T-cell (primary cell): ENCODE data around the gene APMAP. TPM values are rescaled to one million over a fixed set of nuclear protein-coding genes. Genes with fewer than 3 reads are reported as not detected.

Experiments
- ATAC-seq, 4 experiments: fragments of 200-7000 bp in 3 of 4; fragments of 150-1000 bp in 1 of 4; cut with Tn5 transposase; replicated peaks in 1 of 4; 1 replicate in 3 of 4; 2 replicates in 1 of 4; pipeline ENCODE4 v1.10.0; 2021; ENCODE audit warnings: moderate library complexity in 3 of 4, mild to moderate bottlenecking in 2 of 4, moderate number of reproducible peaks in 1 of 4
- CTCF ChIA-PET, 2 donors: fragments of 300-600 bp; sonication (Branson Sonifier 250); formaldehyde crosslinking; loops; one replicate each; lab custom pipeline; 2022; ENCODE audit warnings: antibody characterized with exemption in 2 of 2; lab: Charles Lee
- POLR2A ChIA-PET, 2 donors: fragments of 300-600 bp; sonication (Branson Sonifier 250); formaldehyde crosslinking; loops; one replicate each; lab custom pipeline; 2022; ENCODE audit warnings: antibody characterized with exemption in 2 of 2; lab: Charles Lee
- DNase-seq, 35 experiments: peaks; one replicate each; pipeline versions ENCODE4 v3.0.0 to v3.0.0-alpha.2; 2013 to 2023
- H3K27ac ChIP-seq: one replicate; pipeline ENCODE4 v1.5.1; 2013; ENCODE audit warnings: low read length
- H3K27me3 ChIP-seq, 2 experiments: replicated peaks in 1 of 2; 1 replicate in 1 of 2; 2 replicates in 1 of 2; pipeline versions ENCODE4 v1.6.1 to v1.7.0; 2013; ENCODE audit warnings: low read length in 1 of 2, mixed read lengths in 1 of 2; ENCODE audit not compliant: control insufficient read depth in 2 of 2, insufficient read depth in 2 of 2; ENCODE audit errors: extremely low read depth in 1 of 2
- H3K36me3 ChIP-seq, 2 donors: 1 replicate in 1 of 2; 2 replicates in 1 of 2; pipeline versions ENCODE4 v1.6.1 to v1.7.0; 2013; ENCODE audit warnings: low read length in 1 of 2; ENCODE audit not compliant: control insufficient read depth in 2 of 2, insufficient read depth in 1 of 2; ENCODE audit errors: extremely low read depth in 1 of 2
- H3K4me1 ChIP-seq, 2 experiments: 1 replicate in 1 of 2; 2 replicates in 1 of 2; pipeline versions ENCODE4 v1.6.1 to v1.7.0; 2013; ENCODE audit warnings: low read length in 2 of 2, mixed read lengths in 1 of 2; ENCODE audit not compliant: insufficient read depth in 2 of 2, control insufficient read depth in 1 of 2; ENCODE audit errors: extremely low read depth in 1 of 2
- H3K4me3 ChIP-seq, 2 donors: 1 replicate in 1 of 2; 2 replicates in 1 of 2; pipeline versions ENCODE4 v1.5.1 to v1.7.0; 2013; ENCODE audit warnings: mild to moderate bottlenecking in 2 of 2, low read length in 1 of 2, moderate library complexity in 1 of 2; ENCODE audit not compliant: control insufficient read depth in 1 of 2; ENCODE audit errors: extremely low read depth in 1 of 2
- H3K9me3 ChIP-seq: 2 replicates; pipeline ENCODE4 v1.7.0; 2013
- H3K27ac Mint-ChIP-seq, 2 donors: one replicate each; pipeline ENCODE4 v1.8.0; 2020 to 2021; ENCODE audit warnings: mild to moderate bottlenecking in 2 of 2, mixed read lengths in 2 of 2
- H3K27me3 Mint-ChIP-seq, 2 donors: one replicate each; pipeline ENCODE4 v1.8.0; 2021 to 2022; ENCODE audit warnings: mixed read lengths in 2 of 2
- H3K36me3 Mint-ChIP-seq: one replicate; pipeline ENCODE4 v1.8.0; 2021; ENCODE audit warnings: mixed read lengths
- H3K4me1 Mint-ChIP-seq, 3 donors: one replicate each; pipeline ENCODE4 v1.8.0; 2020 to 2022; ENCODE audit warnings: mixed read lengths in 3 of 3, mild to moderate bottlenecking in 1 of 3
- H3K4me3 Mint-ChIP-seq, 3 donors: one replicate each; pipeline ENCODE4 v1.8.0; 2020 to 2022; ENCODE audit warnings: mild to moderate bottlenecking in 3 of 3, mixed read lengths in 3 of 3, moderate library complexity in 3 of 3
- H3K9me3 Mint-ChIP-seq, 3 donors: one replicate each; pipeline ENCODE4 v1.8.0; 2020 to 2022; ENCODE audit warnings: mixed read lengths in 3 of 3
- WGBS: methylation state at CpG from one replicate; pipeline ENCODE4 v1.1.5; 2013; ENCODE audit warnings: missing lambda C conversion rate; ENCODE audit not compliant: insufficient coverage; 5-methylcytosine and 5-hydroxymethylcytosine counted together
- total RNA-seq, 35 experiments: library from RNA in 6 of 35; stranded (reverse) in 6 of 35; fragments of 120-200 nt in 1 of 35; gene quantifications; one replicate each; pipeline versions ENCODE4 v1.2.1 to v1.2.4 and lab custom pipeline; 2013 to 2026

The APMAP gene
- total RNA-seq, 5 donors from 2014 or later (not counting 1 experiment from before 2014, with no cell fraction given), result 32.2 to 53.0 (median 49.8) TPM

DNA sequence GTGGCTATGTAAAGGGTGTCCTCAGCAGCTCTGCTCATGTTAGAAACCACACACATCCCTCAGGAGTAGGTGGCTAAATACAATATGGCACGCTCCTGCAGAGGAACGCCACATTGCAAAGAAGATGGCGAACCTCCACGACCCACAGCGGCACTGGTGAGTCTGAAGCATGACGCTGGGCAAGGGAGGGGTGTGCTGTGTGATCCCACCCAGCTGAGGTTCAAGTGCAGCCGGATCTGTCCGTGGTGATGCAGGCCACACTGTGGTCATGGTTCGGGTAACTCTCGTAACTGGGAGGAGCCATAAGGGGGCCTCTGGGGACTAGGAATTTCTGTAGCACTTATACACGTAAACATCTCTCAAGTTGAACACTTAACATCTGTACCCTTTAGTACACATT, 23.4 kb upstream of the APMAP start:
- Histone ChIP-seq H3K4me1 (no peaks in the 10 kb centered on the region), H3K36me3 (peaks cover 5 to 78% of the 10 kb centered on the region in 2 donors), H3K9me3 (no peaks in the 10 kb centered on the region), H3K27me3 (no peaks in the 10 kb centered on the region), H3K27ac (no peak overlapping the region), H3K4me3 (no peak overlapping the region)
- Mint-ChIP-seq H3K27me3 (no peaks in the 10 kb centered on the region), H3K27ac (no peak overlapping the region), H3K4me3 (no peak overlapping the region), H3K36me3 (peaks cover 57% of the 10 kb centered on the region), H3K9me3 (no peaks in the 10 kb centered on the region), H3K4me1 (no peaks in the 10 kb centered on the region)
- ChIA-PET POLR2A (no interaction called here), CTCF (no interaction called here)
- WGBS, result 93% methylated on average over 7 of the region's 11 CpGs
- ATAC-seq, result no peak
- peak in 1 of 35 experiments; percentile 18 for DNase-seq

DNA sequence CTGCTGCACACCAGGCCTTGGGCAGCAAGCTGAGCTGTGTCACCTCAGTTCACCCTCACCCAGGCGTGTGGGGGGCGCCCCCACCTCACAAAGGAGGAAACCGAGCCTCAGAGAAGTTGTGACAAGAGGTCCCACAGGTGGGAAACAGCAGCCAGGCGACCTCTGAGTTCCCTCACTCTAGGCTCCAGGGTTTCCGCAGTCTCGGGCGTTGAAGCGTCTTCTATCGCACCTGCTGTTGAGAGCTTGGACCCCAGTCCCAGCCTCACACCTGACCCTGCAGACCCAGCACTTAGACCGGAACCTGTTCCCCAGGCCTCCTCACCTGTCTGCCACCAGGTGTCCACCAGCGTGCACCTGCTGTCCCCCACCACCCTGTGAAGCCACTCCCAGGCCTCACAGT, 22.3 kb upstream of the APMAP start:
- Mint-ChIP-seq H3K4me3 (no peak overlapping the region), H3K9me3 (no peaks in the 10 kb centered on the region), H3K27me3 (no peaks in the 10 kb centered on the region), H3K36me3 (peaks cover 60% of the 10 kb centered on the region), H3K27ac (no peak overlapping the region), H3K4me1 (no peaks in the 10 kb centered on the region)
- POLR2A ChIA-PET, result no interaction called here
- Histone ChIP-seq H3K27ac (no peak overlapping the region), H3K36me3 (peaks cover 3 to 78% of the 10 kb centered on the region in 2 donors), H3K27me3 (no peaks in the 10 kb centered on the region), H3K4me1 (no peaks in the 10 kb centered on the region), H3K4me3 (no peak overlapping the region), H3K9me3 (no peaks in the 10 kb centered on the region)
- 93% methylated on average over 11 of the region's 11 CpGs for WGBS
- DNase-seq, result peak in 1 of 35 experiments; percentile 4
- CTCF ChIA-PET, result no interaction called here
- no peak for ATAC-seq

DNA sequence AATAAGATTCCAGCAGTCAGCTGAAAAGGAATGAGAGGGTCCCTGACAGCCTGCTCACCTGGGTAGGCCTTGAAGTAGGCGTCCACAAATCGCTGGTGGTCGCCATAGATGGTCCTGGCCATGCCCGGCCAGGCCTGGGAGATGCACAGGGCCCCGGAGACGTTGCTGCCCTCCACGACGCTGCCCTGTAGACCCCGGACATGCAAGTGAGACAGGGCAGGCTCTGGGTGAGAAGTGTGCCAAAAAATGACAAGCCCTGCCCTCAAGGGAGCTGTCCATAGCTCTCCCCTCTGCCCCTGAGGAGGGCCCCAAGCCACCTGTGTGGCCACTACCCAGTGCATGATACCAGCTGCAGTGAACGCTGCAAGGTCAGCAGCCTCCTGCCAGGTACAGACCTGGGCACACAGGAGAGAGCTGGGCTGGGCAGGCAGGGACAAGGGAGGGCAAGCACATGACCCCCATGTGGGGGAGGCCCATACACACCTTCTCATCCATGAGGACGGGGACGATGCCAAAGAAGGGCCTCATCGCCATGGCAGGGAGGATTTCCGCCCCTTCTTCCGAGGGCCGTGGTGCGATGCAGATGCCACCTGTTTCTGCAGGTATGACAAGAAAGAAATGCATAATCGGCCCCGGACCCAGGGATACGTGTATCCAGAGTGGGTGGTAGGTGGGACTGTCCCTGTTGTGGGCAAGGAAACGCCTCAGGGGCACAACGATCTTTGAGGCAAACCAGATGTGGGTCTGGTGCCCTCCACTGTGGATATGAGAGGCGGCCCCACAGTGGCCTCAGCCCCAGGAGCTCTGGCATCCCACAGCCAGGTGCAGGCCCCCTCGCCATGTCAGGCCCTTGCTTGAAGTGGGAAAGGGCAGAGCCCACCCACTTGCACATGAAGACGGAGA, 21.2 kb upstream of the APMAP start:
- Histone ChIP-seq H3K4me1 (no peaks in the 10 kb centered on the region), H3K4me3 (no peak overlapping the region), H3K36me3 (peaks cover 7 to 78% of the 10 kb centered on the region in 2 donors), H3K9me3 (no peaks in the 10 kb centered on the region), H3K27me3 (no peaks in the 10 kb centered on the region), H3K27ac (no peak overlapping the region)
- Mint-ChIP-seq H3K27me3 (no peaks in the 10 kb centered on the region), H3K9me3 (no peaks in the 10 kb centered on the region), H3K4me3 (no peak overlapping the region), H3K4me1 (no peaks in the 10 kb centered on the region), H3K27ac (no peak overlapping the region), H3K36me3 (peaks cover 60% of the 10 kb centered on the region)
- peak in 1 of 35 experiments; percentile 7 for DNase-seq
- ChIA-PET POLR2A (no interaction called here), CTCF (no interaction called here)
- ATAC-seq, result no peak
- 93% methylated on average over 23 of the region's 25 CpGs for WGBS

DNA sequence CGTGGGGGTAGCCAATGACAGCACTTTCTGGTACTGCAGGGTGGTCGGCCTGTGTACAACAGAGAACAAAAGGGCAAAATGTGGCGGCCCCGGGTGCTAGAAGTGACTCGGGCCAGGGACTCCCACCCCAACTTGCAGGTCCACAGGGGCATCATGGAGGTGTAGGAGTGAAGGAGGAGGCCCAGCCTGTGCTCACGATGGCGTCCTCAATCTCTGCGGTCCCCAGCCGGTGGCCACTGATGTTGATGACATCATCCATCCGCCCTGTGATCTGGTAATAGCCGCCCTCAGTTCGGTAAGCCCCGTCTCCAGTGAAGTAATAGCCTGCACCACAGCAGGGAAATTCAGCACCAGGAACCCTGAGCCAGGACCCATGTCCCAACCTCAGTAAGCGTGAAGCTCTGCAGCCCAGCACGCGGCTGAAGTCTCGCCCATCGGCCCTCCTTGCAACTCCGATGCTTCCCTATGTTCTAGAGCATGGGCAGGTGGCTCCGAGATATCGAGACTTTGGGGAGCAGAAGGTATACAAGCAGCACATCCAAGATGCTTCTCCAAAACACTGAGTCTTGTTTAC, 20.2 kb upstream of the APMAP start:
- no peaks in the 10 kb centered on the region for H3K4me1 Mint-ChIP-seq
- Histone ChIP-seq H3K4me1 (no peaks in the 10 kb centered on the region), H3K4me3 (no peak overlapping the region), H3K27me3 (no peaks in the 10 kb centered on the region), H3K27ac (no peak overlapping the region), H3K9me3 (no peaks in the 10 kb centered on the region), H3K36me3 (peaks cover 12 to 80% of the 10 kb centered on the region in 2 donors)
- POLR2A ChIA-PET, result interaction anchor here in 1 of 2 donors (0.6 kb wide), 1 partner anchor 32 kb away, joined by 3 read pairs; no protein-coding TSS in a partner anchor
- H3K4me3 Mint-ChIP-seq, result no peak overlapping the region
- H3K27me3 Mint-ChIP-seq, result no peaks in the 10 kb centered on the region
- no peaks in the 10 kb centered on the region for H3K9me3 Mint-ChIP-seq
- H3K36me3 Mint-ChIP-seq, result peaks cover 64% of the 10 kb centered on the region
- 97% methylated on average over 14 of the region's 21 CpGs for WGBS
- CTCF ChIA-PET, result no interaction called here
- DNase-seq, result peak in 1 of 35 experiments; percentile 10
- ATAC-seq, result no peak
- H3K27ac Mint-ChIP-seq, result no peak overlapping the region

DNA sequence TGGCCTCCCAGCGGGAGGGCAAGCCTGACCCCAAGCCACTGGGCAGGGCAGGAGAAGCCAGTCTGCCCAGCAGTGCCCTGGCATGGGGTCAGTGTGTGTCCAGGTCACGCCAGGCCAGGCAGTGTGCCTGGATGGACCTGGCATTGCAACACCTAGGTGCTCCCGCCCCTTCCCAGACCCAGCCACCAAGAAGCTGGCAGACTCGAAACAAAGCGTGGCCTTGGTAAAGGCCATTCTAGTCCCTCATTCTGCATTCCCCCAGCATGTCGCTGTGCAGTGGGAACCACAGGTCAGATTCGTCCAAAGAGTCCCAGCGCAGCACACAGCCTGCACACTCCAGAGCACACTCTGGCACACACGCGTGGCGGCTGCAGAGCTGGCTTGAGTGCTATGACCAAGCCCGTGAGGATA, 19.3 kb upstream of the APMAP start:
- Histone ChIP-seq H3K4me3 (no peak overlapping the region), H3K9me3 (no peaks in the 10 kb centered on the region), H3K27ac (no peak overlapping the region), H3K27me3 (no peaks in the 10 kb centered on the region), H3K36me3 (peaks cover 14 to 85% of the 10 kb centered on the region in 2 donors), H3K4me1 (no peaks in the 10 kb centered on the region)
- H3K27ac Mint-ChIP-seq, result no peak overlapping the region
- POLR2A ChIA-PET, result interaction anchor here in 1 of 2 donors (0.6 kb wide), 1 partner anchor 32 kb away, joined by 3 read pairs; no protein-coding TSS in a partner anchor
- DNase-seq, result peak in 1 of 35 experiments; percentile 7
- H3K4me1 Mint-ChIP-seq, result no peaks in the 10 kb centered on the region
- H3K36me3 Mint-ChIP-seq, result peaks cover 61% of the 10 kb centered on the region
- CTCF ChIA-PET, result no interaction called here
- WGBS, result 99% methylated on average over 12 of the region's 12 CpGs
- no peak overlapping the region for H3K4me3 Mint-ChIP-seq
- no peak for ATAC-seq
- no peaks in the 10 kb centered on the region for H3K27me3 Mint-ChIP-seq
- H3K9me3 Mint-ChIP-seq, result no peaks in the 10 kb centered on the region

DNA sequence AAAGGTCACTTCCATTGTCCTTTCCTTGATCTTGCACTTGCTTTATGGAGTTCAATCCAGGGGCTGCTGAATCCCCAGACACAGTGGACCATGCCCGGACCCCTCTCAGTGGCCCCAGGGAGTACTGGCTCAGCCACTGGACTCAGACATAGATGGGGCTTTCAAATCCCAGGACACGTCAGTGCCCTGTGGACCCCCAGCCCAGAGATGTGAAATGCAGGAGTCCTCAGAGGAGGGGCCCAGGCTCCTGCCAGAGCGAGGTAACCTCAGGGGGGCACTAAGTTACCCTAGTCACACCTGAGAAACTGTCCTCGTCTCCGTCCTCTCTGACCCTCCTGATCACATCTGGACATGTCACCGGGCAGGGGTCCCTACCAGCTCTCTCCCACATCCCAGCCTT, 18.7 kb upstream of the APMAP start:
- no peaks in the 10 kb centered on the region for H3K9me3 Mint-ChIP-seq
- CTCF ChIA-PET, result no interaction called here

More for the DNA sequence above, 18.7 kb upstream of the APMAP start:
- Mint-ChIP-seq H3K4me1 (no peaks in the 10 kb centered on the region), H3K4me3 (no peak overlapping the region), H3K27ac (no peak overlapping the region), H3K27me3 (no peaks in the 10 kb centered on the region), H3K36me3 (peaks cover 67% of the 10 kb centered on the region)
- Histone ChIP-seq H3K36me3 (peaks cover 17 to 89% of the 10 kb centered on the region in 2 donors), H3K9me3 (no peaks in the 10 kb centered on the region), H3K4me1 (no peaks in the 10 kb centered on the region), H3K4me3 (no peak overlapping the region), H3K27ac (no peak overlapping the region), H3K27me3 (no peaks in the 10 kb centered on the region)
- POLR2A ChIA-PET, result no interaction called here
- 100% methylated on average over 6 of the region's 6 CpGs for WGBS
- ATAC-seq (no peak), DNase-seq (no peak)
